GM19395 (cell line): ENCODE data around the gene B3GNT3.
A peak's percentile ranks its signal among the peaks of the same experiment; 100 is the strongest.

ENCODE experiments used
- ATAC-seq: cut with Tn5 transposase; IDR thresholded peaks from one replicate; pipeline ENCODE4 v1.9.1; 2021; ENCODE audit warnings: mild to moderate bottlenecking, moderate library complexity; ENCODE audit not compliant: unreplicated experiment

The B3GNT3 gene

DNA sequence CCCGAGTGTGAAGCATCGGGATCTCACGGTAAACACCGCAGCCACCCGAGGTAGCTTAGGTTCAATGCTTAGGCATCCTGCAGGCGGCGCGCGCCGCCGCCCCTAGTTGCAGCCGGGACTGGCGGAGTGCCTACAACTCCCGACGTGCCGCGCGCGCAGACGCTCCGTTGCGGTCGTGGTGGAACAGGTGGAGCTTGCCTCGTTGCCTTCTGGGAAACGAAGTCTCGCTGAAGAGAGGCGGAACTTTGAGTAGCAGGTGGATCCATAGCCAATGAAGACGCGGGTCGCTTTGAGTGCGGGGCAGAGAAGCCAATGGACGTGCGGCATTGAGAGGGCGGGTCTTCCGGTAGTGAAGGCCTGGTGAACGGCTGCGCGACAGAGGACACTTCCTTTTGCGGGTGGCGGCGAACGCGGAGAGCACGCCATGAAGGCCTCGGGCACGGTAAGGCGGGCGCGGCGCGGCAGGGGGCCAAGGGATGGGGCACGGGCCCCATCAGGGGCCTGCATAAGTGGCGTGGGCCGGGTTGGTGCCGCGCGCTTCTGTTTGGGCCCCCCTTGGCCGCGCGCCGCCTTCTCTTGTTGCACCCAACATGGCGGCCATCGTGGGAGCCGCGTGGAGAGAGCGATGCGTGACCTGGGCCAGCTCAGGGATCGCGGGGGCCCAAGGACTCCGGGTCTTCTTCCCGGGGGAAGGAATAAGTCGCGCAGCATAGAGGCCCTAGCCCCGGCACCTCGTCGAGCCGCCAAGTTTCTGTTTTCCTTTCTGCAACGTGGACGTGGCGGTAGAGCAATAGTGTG, 64.8 kb downstream of the B3GNT3 start, which contains the start of gene RPL18A:
RPL18A (plus strand) TSS at position 378 of the 798 bp plus-strand sequence; CDS start at position 425, 47 bp downstream.
- peak; percentile 93 for ATAC-seq

DNA sequence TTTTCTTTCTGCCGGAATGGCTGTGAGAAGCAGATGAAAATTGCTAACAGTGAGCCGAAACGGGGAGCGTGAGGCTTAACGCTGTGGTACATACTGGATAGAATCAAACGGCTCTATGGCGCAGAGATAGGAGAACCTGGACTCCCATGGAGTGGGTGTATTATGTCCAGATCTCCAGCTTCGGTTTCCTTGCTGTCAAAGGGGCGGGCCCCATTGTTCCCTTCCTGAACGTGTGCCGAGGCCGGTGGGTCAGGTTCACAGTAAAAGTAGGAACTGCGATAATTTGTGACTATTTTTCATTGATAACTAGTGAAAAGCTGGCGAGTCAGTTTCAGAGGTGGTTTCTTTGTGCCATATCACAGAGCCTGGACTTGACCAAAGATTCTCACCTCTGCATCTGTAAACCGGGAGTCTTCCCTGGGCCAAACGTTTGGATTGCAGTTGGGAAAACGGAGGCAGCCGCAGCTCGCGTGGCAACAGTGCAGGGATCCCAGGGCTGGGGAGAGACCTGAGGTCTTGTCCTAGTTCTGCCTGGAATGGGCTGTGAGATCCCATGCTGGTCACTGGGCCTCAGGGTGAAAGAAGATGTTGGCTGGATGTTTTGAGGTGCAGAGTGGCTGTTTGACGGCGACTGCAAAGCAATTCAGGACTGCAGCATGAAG, 65.5 kb downstream of the B3GNT3 start:
- ATAC-seq: no peak

GRCh38 chr19:17860993-17861360, 66.0 kb downstream of the B3GNT3 start:
- ATAC-seq: no peak

GRCh38 chr19:17861542-17862402, 66.8 kb downstream of the B3GNT3 start:
- no peak for ATAC-seq

DNA sequence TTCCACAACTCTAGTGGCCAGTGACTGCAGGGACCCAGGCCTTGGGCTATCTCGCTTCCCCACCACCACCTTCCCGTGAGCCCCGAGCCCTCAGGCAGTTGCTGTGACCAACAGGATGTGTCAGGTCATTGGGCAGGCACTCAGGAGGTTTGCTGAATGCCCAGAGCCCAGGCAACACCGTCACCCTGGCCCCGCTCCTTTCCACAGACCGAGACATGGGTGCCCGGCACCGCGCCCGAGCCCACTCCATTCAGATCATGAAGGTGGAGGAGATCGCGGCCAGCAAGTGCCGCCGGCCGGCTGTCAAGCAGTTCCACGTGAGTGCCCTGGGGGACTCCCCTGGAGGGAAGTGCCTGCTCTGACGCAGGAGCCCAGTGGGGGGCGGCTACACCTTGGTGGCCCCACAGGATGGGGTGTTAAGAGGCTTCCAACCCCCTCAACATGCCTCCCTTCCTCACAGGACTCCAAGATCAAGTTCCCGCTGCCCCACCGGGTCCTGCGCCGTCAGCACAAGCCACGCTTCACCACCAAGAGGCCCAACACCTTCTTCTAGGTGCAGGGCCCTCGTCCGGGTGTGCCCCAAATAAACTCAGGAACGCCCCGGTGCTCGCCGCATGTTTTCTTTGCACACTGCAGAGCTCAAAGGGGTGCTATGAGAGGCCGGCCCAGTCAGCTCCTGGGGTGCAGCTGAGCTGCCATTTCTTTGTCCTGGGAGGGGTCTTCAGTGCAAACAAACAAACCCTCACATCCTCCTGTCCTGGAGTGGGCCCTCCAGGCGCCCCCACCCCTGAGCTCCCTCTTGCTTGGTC, 68.0 kb downstream of the B3GNT3 start:
- no peak for ATAC-seq
